HAP-1 (cell line): ENCODE results near the gene DOCK3.
A peak's percentile ranks its signal among the peaks of the same experiment; 100 is the strongest.

Source experiments
- DNase-seq, 2 experiments: peaks; one replicate each; pipeline ENCODE4 v3.0.0-alpha.2; 2016 to 2020; ENCODE audit warnings: low spot score in 2 of 2
- H3K27me3 ChIP-seq: fragments of 250-450 bp; sonication (Bioruptor Pico); 2 replicates; pipeline ENCODE4 v1.5.1; 2020; ENCODE audit warnings: low read depth, mild to moderate bottlenecking, moderate library complexity
- H3K36me3 ChIP-seq: fragments of 250-450 bp; sonication (Bioruptor Pico); replicated peaks from 2 replicates; pipeline ENCODE4 v1.5.1; 2020; ENCODE audit warnings: mild to moderate bottlenecking
- H3K4me1 ChIP-seq: fragments of 250-450 bp; sonication (Bioruptor Pico); 2 replicates; pipeline ENCODE4 v1.5.1; 2020; ENCODE audit warnings: mild to moderate bottlenecking
- H3K4me3 ChIP-seq: fragments of 250-450 bp; sonication (Bioruptor Pico); 2 replicates; pipeline ENCODE4 v1.5.1; 2020; ENCODE audit warnings: mild to moderate bottlenecking, moderate library complexity
- H3K9me3 ChIP-seq: fragments of 250-450 bp; sonication (Bioruptor Pico); 2 replicates; pipeline ENCODE4 v1.5.1; 2020; ENCODE audit warnings: mild to moderate bottlenecking, moderate library complexity
- in situ Hi-C: fragments of 300-500 bp; cut with MboI; formaldehyde crosslinking; loops from 3 replicates; pipeline ENCODE4 v1.14.3; 2020; ENCODE audit warnings: low sequenced_read_pairs, inconsistent platforms, mixed read lengths

Gene DOCK3

GRCh38 chr3:51394541-51394940 is 719.8 kb downstream of the DOCK3 start:
- Histone ChIP-seq H3K36me3 (peaks cover 82% of the 10 kb centered on the region), H3K27me3 (no peaks in the 10 kb centered on the region), H3K4me3 (no peak overlapping the region), H3K9me3 (peaks cover 6% of the 10 kb centered on the region; the same call in 1 of the 2 replicates), H3K4me1 (peaks cover 6% of the 10 kb centered on the region)
- in situ Hi-C loops: no loop called here
- DNase-seq: no peak

- Histone ChIP-seq H3K27me3 (no peaks in the 10 kb centered on the region), H3K4me3 (no peak overlapping the region), H3K9me3 (peaks cover 6% of the 10 kb centered on the region; the same call in 1 of the 2 replicates), H3K36me3 (peaks cover 82% of the 10 kb centered on the region), H3K4me1 (peaks cover 4% of the 10 kb centered on the region)
- DNase-seq: no peak
- in situ Hi-C loops: no loop called here
Observed at GRCh38 chr3:51395493-51396213, 720.9 kb downstream of the DOCK3 start.

- in situ Hi-C loops: no loop called here
- peaks cover 6% of the 10 kb centered on the region; the same call in 1 of the 2 replicates for H3K9me3 ChIP-seq
- no peak for DNase-seq
- H3K4me3 ChIP-seq: no peak overlapping the region
- no peaks in the 10 kb centered on the region for H3K27me3 ChIP-seq
- peaks cover 82% of the 10 kb centered on the region for H3K36me3 ChIP-seq
- H3K4me1 ChIP-seq: peaks cover 3% of the 10 kb centered on the region
Observed at GRCh38 chr3:51396401-51396800, 721.7 kb downstream of the DOCK3 start.

GRCh38 chr3:51397392-51397791 is 722.7 kb downstream of the DOCK3 start:
- H3K4me1 ChIP-seq: no peaks in the 10 kb centered on the region; the same call in 1 of the 2 replicates
- in situ Hi-C loops: no loop called here
- peaks cover 75% of the 10 kb centered on the region for H3K36me3 ChIP-seq
- no peak for DNase-seq
- H3K27me3 ChIP-seq: no peaks in the 10 kb centered on the region
- H3K9me3 ChIP-seq: peaks cover 4% of the 10 kb centered on the region; the same call in 1 of the 2 replicates
- no peak overlapping the region for H3K4me3 ChIP-seq

- in situ Hi-C loops: no loop called here
- no peak overlapping the region for H3K4me3 ChIP-seq
- no peaks in the 10 kb centered on the region for H3K27me3 ChIP-seq
- no peaks in the 10 kb centered on the region for H3K9me3 ChIP-seq
- DNase-seq: no peak
- peaks cover 68% of the 10 kb centered on the region for H3K36me3 ChIP-seq
- H3K4me1 ChIP-seq: no peaks in the 10 kb centered on the region
Observed at GRCh38 chr3:51398595-51399310, 724.0 kb downstream of the DOCK3 start.

- H3K27me3 ChIP-seq: no peaks in the 10 kb centered on the region
- no peak overlapping the region for H3K4me3 ChIP-seq
- no peaks in the 10 kb centered on the region for H3K4me1 ChIP-seq
- no peaks in the 10 kb centered on the region for H3K9me3 ChIP-seq
- in situ Hi-C loops: no loop called here
- H3K36me3 ChIP-seq: peaks cover 65% of the 10 kb centered on the region
- no peak for DNase-seq
Observed at GRCh38 chr3:51400166-51400565, 725.4 kb downstream of the DOCK3 start.

- Histone ChIP-seq H3K4me1 (no peaks in the 10 kb centered on the region), H3K36me3 (peaks cover 55% of the 10 kb centered on the region), H3K9me3 (no peaks in the 10 kb centered on the region), H3K4me3 (no peak overlapping the region), H3K27me3 (no peaks in the 10 kb centered on the region)
- no peak for DNase-seq
- in situ Hi-C loops: no loop called here
Observed at GRCh38 chr3:51401735-51402134, 727.0 kb downstream of the DOCK3 start.

GRCh38 chr3:51403675-51404074 is 728.9 kb downstream of the DOCK3 start:
- in situ Hi-C loops: no loop called here
- Histone ChIP-seq H3K36me3 (peaks cover 43% of the 10 kb centered on the region), H3K9me3 (no peaks in the 10 kb centered on the region), H3K27me3 (no peaks in the 10 kb centered on the region), H3K4me3 (no peak overlapping the region), H3K4me1 (peaks cover 8% of the 10 kb centered on the region)
- DNase-seq: no peak

GRCh38 chr3:51408021-51408420 is 733.3 kb downstream of the DOCK3 start:
- Histone ChIP-seq H3K9me3 (no peaks in the 10 kb centered on the region), H3K4me3 (no peak overlapping the region), H3K27me3 (no peaks in the 10 kb centered on the region), H3K4me1 (peaks cover 9% of the 10 kb centered on the region), H3K36me3 (peaks cover 53% of the 10 kb centered on the region)
- in situ Hi-C loops: no loop called here
- peak in 1 of 2 experiments; percentile 59 for DNase-seq

- peaks cover 55% of the 10 kb centered on the region for H3K36me3 ChIP-seq
- peaks cover 9% of the 10 kb centered on the region for H3K4me1 ChIP-seq
Observed at GRCh38 chr3:51408813-51409212, 734.1 kb downstream of the DOCK3 start.

GRCh38 chr3:51422211-51422610 is 747.5 kb downstream of the DOCK3 start:
- no peaks in the 10 kb centered on the region for H3K9me3 ChIP-seq
- peaks cover 16% of the 10 kb centered on the region for H3K4me1 ChIP-seq
- in situ Hi-C loops: no loop called here
- H3K4me3 ChIP-seq: no peak overlapping the region
- DNase-seq: no peak
- H3K27me3 ChIP-seq: no peaks in the 10 kb centered on the region
- H3K36me3 ChIP-seq: peaks cover 42% of the 10 kb centered on the region

More at GRCh38 chr3:51408813-51409212, 734.1 kb downstream of the DOCK3 start:
- no peak for DNase-seq
- Histone ChIP-seq H3K4me3 (no peak overlapping the region), H3K9me3 (no peaks in the 10 kb centered on the region), H3K27me3 (no peaks in the 10 kb centered on the region)
- in situ Hi-C loops: no loop called here

- DNase-seq: no peak
- in situ Hi-C loops: no loop called here
- Histone ChIP-seq H3K4me1 (no peaks in the 10 kb centered on the region), H3K9me3 (no peaks in the 10 kb centered on the region), H3K27me3 (no peaks in the 10 kb centered on the region), H3K36me3 (peaks cover 37% of the 10 kb centered on the region), H3K4me3 (no peak overlapping the region)
Observed at GRCh38 chr3:51426921-51427320, 752.2 kb downstream of the DOCK3 start.

- Histone ChIP-seq H3K36me3 (peaks cover 45% of the 10 kb centered on the region), H3K27me3 (no peaks in the 10 kb centered on the region), H3K4me1 (no peaks in the 10 kb centered on the region), H3K4me3 (no peak overlapping the region), H3K9me3 (no peaks in the 10 kb centered on the region)
- DNase-seq: no peak
- in situ Hi-C loops: no loop called here
Observed at GRCh38 chr3:51429138-51429537, 754.4 kb downstream of the DOCK3 start.
